Stimulated activated effector memory CD8-positive, alpha-beta T cell treated with anti-CD3 and anti-CD28 coated beads, Interleukin-12 subunit alpha, Interleukin-12 subunit beta, amount 100 ng/mL, for 72 hours (primary cell): ENCODE results near the gene UBE3B.

Experiments used
- ATAC-seq: fragments of 150-1000 bp; cut with Tn5 transposase; 2 replicates; pipeline ENCODE4 v1.10.0; 2021
- DNase-seq, 2 donors: peaks; one replicate each; pipeline ENCODE4 v3.0.0; 2021 to 2022; ENCODE audit warnings: low spot score in 2 of 2
- H3K27ac Mint-ChIP-seq: one replicate; pipeline ENCODE4 v1.8.0; 2022; ENCODE audit warnings: mild to moderate bottlenecking, mixed read lengths
- H3K36me3 Mint-ChIP-seq: one replicate; pipeline ENCODE4 v1.8.0; 2022; ENCODE audit warnings: mild to moderate bottlenecking, mixed read lengths
- H3K4me1 Mint-ChIP-seq: one replicate; pipeline ENCODE4 v1.8.0; 2022; ENCODE audit warnings: mixed read lengths
- H3K4me3 Mint-ChIP-seq: one replicate; pipeline ENCODE4 v1.8.0; 2022; ENCODE audit warnings: mild to moderate bottlenecking, mixed read lengths
- H3K9me3 Mint-ChIP-seq: one replicate; pipeline ENCODE4 v1.8.0; 2022; ENCODE audit warnings: mixed read lengths

UBE3B gene

DNA sequence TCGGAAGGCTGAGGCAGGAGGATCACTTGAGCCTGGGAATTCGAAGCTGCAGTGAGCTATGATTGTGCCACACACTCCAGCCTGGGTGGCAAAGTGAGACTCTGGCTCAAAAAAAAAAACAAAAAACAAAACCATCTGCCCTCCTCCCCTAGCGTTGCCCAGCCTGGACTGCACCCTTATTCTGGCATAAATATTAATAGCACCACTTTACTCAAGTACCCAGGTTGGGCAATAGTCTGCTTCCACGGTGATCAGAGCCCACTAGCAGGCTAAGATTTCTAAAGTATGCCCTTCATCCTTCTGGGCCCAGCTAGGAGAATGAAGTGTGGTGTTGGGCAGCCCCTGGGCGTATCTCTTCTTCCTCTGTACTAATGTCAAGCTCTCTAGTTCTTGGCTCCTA is 33.6 kb upstream of the UBE3B start:
- H3K27ac Mint-ChIP-seq: no peak overlapping the region
- no peak overlapping the region for H3K4me3 Mint-ChIP-seq
- H3K36me3 Mint-ChIP-seq: peaks cover 32% of the 10 kb centered on the region

GRCh38 chr12:109444259-109444658 is 33.2 kb upstream of the UBE3B start:
- H3K9me3 Mint-ChIP-seq: no peaks in the 10 kb centered on the region
- ATAC-seq (no peak), DNase-seq (no peak)
- peaks cover 35% of the 10 kb centered on the region for H3K36me3 Mint-ChIP-seq
- no peaks in the 10 kb centered on the region for H3K4me1 Mint-ChIP-seq
- no peak overlapping the region for H3K27ac Mint-ChIP-seq
- H3K4me3 Mint-ChIP-seq: no peak overlapping the region

More for the DNA sequence above, 33.6 kb upstream of the UBE3B start:
- H3K4me1 Mint-ChIP-seq: no peaks in the 10 kb centered on the region
- ATAC-seq (no peak), DNase-seq (no peak)
- H3K9me3 Mint-ChIP-seq: no peaks in the 10 kb centered on the region

DNA sequence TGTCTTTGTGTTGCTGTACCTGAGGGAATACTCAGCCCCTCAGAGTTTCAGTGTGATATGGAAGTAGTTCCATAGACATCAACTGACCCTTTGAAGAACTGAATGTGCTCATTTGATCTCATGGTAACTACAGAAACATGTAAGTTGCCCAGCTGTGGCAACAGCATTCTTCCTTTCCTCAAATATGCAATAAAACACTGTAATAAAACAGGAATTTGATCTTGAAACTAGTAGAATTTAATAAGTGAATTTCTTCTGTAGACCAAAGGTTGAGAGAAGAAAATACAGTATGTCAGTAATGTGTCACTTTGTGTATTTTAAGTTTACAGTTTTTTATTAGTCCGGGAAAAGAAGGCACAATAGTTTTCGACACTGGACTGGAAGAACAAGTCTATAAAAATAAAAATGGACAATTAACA is 32.2 kb upstream of the UBE3B start:
- Mint-ChIP-seq H3K4me3 (no peak overlapping the region), H3K9me3 (no peaks in the 10 kb centered on the region), H3K36me3 (peaks cover 41% of the 10 kb centered on the region), H3K4me1 (no peaks in the 10 kb centered on the region), H3K27ac (no peak overlapping the region)
- DNase-seq: no peak
- ATAC-seq: no peak

DNA sequence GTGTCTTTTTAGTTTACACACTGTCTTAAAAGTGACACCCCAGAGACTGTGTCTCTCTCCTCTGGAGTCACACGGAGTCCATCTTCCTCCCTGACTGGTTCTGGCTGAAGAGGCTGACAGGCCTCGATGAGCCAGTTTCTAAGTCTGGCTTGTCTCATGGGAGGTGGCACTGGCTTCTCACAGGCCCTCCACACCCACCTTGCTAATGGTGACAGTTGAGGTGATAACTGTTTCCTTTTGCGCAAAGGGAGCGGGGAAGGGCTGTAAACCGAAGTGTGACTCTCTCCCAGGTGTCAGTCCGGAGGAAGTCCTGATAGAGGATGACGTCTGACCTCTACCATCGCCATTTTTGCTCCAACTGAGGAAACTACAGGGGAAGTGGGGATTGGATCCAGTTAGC is 30.6 kb upstream of the UBE3B start:
- no peak overlapping the region for H3K4me3 Mint-ChIP-seq
- H3K36me3 Mint-ChIP-seq: peaks cover 55% of the 10 kb centered on the region

DNA sequence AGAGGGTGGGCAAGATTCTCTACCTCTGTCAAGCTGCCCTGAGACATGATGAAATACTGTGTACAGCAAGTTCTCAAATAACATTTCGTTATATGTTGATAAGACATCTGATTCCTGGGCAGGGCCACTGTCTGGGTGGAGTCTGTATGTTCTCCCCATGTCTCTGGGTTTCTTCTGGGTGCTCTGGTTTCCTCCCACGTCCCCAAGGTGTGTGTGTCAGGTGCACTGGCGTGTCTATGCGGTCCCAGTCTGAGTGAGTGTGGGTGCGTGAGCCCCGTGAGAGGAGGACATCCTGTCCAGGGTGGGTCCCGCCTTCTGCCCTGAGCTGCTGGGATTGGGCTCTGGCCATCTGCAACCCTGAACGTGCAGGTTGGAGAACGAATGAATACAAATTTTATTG is 30.0 kb upstream of the UBE3B start:
- no peak overlapping the region for H3K4me3 Mint-ChIP-seq

More for the DNA sequence above, 30.6 kb upstream of the UBE3B start:
- DNase-seq: no peak
- Mint-ChIP-seq H3K4me1 (peaks cover 10% of the 10 kb centered on the region), H3K9me3 (no peaks in the 10 kb centered on the region), H3K27ac (no peak overlapping the region)
- ATAC-seq: no peak

DNA sequence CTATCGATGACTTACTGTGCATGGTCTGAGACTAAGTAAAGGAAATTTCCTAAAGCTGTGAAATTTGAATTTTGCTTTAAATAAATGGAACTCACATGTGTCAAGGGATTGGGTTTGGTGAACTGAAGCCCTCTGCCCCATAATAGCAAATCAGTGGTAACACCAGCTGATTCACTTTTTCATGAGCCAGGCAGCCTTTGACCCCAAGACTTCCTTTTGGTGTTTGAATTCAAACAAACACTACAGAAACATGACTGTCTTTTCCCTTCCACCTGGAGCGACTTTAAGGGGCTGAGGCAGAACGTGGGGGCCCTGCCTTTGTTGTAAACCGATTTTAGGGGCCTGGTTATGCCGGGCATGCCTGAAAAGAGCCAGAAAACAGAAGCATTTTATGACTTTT is 29.2 kb upstream of the UBE3B start:
- Mint-ChIP-seq H3K4me1 (peaks cover 10% of the 10 kb centered on the region), H3K27ac (no peak overlapping the region), H3K36me3 (peaks cover 52% of the 10 kb centered on the region), H3K4me3 (no peak overlapping the region), H3K9me3 (no peaks in the 10 kb centered on the region)
- DNase-seq: no peak
- no peak for ATAC-seq

More for the DNA sequence above, 30.0 kb upstream of the UBE3B start:
- Mint-ChIP-seq H3K4me1 (peaks cover 10% of the 10 kb centered on the region), H3K27ac (peak overlapping the region; percentile 56), H3K36me3 (peaks cover 52% of the 10 kb centered on the region), H3K9me3 (no peaks in the 10 kb centered on the region)
- DNase-seq: no peak
- no peak for ATAC-seq

DNA sequence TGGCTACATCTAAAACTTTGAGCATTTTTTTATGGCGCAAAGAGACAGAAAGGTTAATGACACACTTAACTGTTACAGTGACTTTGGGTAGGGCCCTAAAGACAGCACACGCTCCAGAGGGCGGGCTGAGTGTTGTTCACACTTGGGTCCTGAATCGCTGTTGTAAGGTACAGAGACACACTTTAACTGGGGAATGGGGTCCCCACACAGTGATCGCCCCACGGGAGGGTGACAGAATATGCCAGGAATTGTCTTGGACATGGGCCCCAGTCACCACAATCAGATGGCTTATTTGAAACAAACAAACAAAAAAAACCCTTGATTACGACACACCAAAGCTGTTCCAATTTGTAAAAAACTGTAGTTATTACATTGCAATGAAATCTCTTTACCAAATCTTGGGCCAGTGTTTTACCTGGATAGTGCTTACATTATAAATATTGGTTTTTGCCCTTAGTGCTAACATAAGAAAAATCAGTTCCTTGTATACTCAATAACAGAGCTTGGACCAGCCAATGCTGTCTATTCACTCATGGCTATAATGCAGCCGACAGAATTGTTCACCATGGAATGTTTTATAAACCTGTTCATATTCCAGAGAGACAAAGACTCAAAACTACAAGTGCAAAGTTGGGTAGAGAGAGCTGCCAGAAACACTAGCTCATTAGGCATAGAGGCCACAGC is 28.6 kb upstream of the UBE3B start:
- Mint-ChIP-seq H3K4me1 (peaks cover 10% of the 10 kb centered on the region), H3K27ac (no peak overlapping the region), H3K9me3 (no peaks in the 10 kb centered on the region), H3K4me3 (no peak overlapping the region), H3K36me3 (peaks cover 55% of the 10 kb centered on the region)
- ATAC-seq: no peak
- DNase-seq: no peak

DNA sequence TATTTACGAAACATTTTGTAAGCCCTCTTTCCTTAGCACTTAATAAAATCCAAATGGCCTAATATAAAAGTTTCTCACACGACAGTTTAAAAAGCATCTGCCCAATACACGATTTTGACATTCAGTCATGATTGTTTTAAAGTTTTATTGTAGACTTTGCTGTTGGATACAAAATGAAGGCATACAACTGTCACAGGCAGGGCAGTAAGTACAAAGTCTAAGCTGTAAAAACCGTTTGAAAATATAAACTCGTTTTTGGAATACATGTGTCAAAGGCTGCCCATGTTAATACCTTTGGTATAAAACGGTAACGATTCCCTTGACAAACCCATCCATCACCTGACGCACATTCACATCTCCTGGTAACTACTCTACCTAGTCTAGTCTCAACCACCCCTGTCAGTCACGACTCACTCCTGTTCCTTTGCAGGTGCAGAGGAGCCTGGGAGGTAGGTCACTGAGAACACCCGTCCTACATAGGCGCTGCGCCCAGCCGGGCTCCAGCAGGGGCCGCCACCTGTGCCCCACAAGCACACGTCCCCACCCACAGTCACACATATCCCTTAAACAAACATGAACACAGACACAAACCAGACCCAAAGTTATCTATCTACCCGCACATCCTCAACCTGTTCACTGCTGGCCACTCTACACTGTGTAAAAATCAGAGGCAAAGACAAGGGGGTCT is 27.4 kb upstream of the UBE3B start:
- H3K4me3 Mint-ChIP-seq: no peak overlapping the region
- no peaks in the 10 kb centered on the region for H3K9me3 Mint-ChIP-seq
- H3K4me1 Mint-ChIP-seq: peaks cover 10% of the 10 kb centered on the region
- peak overlapping the region; percentile 30 for H3K27ac Mint-ChIP-seq
- ATAC-seq: peak; percentile 37
- H3K36me3 Mint-ChIP-seq: peaks cover 59% of the 10 kb centered on the region
- DNase-seq: no peak

DNA sequence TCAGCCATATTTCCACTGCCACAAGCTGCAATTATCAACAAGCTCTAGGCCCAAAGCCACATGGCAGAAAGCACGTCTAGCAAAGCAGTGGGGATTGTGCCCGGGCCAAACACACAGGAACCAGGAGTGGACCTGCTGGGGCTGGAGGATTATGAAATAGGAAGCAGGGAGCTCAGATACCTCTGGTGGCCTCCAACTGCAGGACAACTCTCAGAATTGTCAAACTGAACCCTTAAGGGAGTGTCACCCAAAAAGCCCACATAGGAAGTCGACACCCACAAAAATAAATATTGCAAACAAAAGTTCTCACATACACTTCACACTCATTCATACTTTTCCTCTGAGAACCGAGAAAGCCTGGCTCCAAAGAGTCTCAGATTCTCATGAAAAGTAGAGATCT is 26.5 kb upstream of the UBE3B start:
- H3K4me3 Mint-ChIP-seq: no peak overlapping the region
- H3K9me3 Mint-ChIP-seq: no peaks in the 10 kb centered on the region
- ATAC-seq: no peak
- DNase-seq: no peak
- H3K27ac Mint-ChIP-seq: peak overlapping the region; percentile 30
- peaks cover 10% of the 10 kb centered on the region for H3K4me1 Mint-ChIP-seq
- H3K36me3 Mint-ChIP-seq: peaks cover 60% of the 10 kb centered on the region

GRCh38 chr12:109451400-109451799 is 26.0 kb upstream of the UBE3B start:
- peaks cover 62% of the 10 kb centered on the region for H3K36me3 Mint-ChIP-seq
- no peak for ATAC-seq
- H3K4me3 Mint-ChIP-seq: no peak overlapping the region
- H3K9me3 Mint-ChIP-seq: no peaks in the 10 kb centered on the region
- H3K27ac Mint-ChIP-seq: peak overlapping the region; percentile 30
- DNase-seq: no peak
- peaks cover 10% of the 10 kb centered on the region for H3K4me1 Mint-ChIP-seq

- DNase-seq (no peak), ATAC-seq (no peak)
- Mint-ChIP-seq H3K36me3 (peaks cover 73% of the 10 kb centered on the region), H3K4me3 (no peak overlapping the region), H3K9me3 (no peaks in the 10 kb centered on the region), H3K4me1 (peaks cover 12% of the 10 kb centered on the region), H3K27ac (peak overlapping the region; percentile 29)
Measured at GRCh38 chr12:109452489-109452888, 24.9 kb upstream of the UBE3B start.

GRCh38 chr12:109455706-109456105 is 21.7 kb upstream of the UBE3B start:
- Mint-ChIP-seq H3K9me3 (no peaks in the 10 kb centered on the region), H3K4me3 (no peak overlapping the region), H3K27ac (no peak overlapping the region), H3K4me1 (peaks cover 32% of the 10 kb centered on the region), H3K36me3 (peaks cover 76% of the 10 kb centered on the region)
- ATAC-seq (no peak), DNase-seq (no peak)

GRCh38 chr12:109458086-109458485 is 19.3 kb upstream of the UBE3B start:
- no peak for DNase-seq

GRCh38 chr12:109458771-109459208 is 18.6 kb upstream of the UBE3B start:
- H3K4me1 Mint-ChIP-seq: peaks cover 53% of the 10 kb centered on the region

More at GRCh38 chr12:109458086-109458485, 19.3 kb upstream of the UBE3B start:
- Mint-ChIP-seq H3K27ac (peak overlapping the region; percentile 94), H3K4me3 (peak overlapping the region; percentile 50), H3K9me3 (no peaks in the 10 kb centered on the region), H3K36me3 (peaks cover 67% of the 10 kb centered on the region), H3K4me1 (peaks cover 46% of the 10 kb centered on the region)
- ATAC-seq: peak; percentile 88

DNA sequence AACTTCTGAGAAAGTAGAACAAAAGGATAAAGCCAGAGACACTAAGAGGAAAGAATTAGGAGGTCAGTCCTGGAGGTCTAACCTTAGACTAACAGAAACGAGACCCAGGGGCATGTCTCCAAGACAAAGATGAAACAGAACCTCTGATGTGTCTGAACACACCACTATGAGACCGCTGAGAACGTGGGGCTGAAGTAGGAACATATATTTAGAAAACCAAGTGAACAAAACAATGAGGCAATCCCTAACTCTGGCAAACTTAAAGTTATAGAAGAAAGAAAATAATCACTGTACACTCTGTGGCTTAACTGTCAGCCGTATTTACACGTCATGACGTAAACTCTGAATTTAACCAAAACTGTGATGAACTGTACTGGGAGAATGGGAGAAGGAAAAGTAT is 18.2 kb upstream of the UBE3B start:
- Mint-ChIP-seq H3K4me3 (no peak overlapping the region), H3K9me3 (no peaks in the 10 kb centered on the region), H3K36me3 (peaks cover 55% of the 10 kb centered on the region), H3K4me1 (peaks cover 57% of the 10 kb centered on the region), H3K27ac (peak overlapping the region; percentile 94)
- DNase-seq (no peak), ATAC-seq (no peak)

More at GRCh38 chr12:109458771-109459208, 18.6 kb upstream of the UBE3B start:
- Mint-ChIP-seq H3K27ac (peak overlapping the region; percentile 94), H3K36me3 (peaks cover 60% of the 10 kb centered on the region), H3K4me3 (peak overlapping the region; percentile 50), H3K9me3 (no peaks in the 10 kb centered on the region)
- DNase-seq (no peak), ATAC-seq (no peak)

GRCh38 chr12:109460538-109460937 is 16.9 kb upstream of the UBE3B start:
- peaks cover 66% of the 10 kb centered on the region for H3K4me1 Mint-ChIP-seq
- DNase-seq: no peak
- peaks cover 42% of the 10 kb centered on the region for H3K36me3 Mint-ChIP-seq
- H3K4me3 Mint-ChIP-seq: no peak overlapping the region
- no peaks in the 10 kb centered on the region for H3K9me3 Mint-ChIP-seq
- no peak for ATAC-seq
- H3K27ac Mint-ChIP-seq: peak overlapping the region; percentile 89
